ENCODE data around the gene DEFB119.

GRCh38 chr20:31425797-31426196, 35.4 kb upstream of the DEFB119 start:
- no peak for TF ChIP-seq CTCF (IDR thresholded peaks at IDR 0.05; ENCODE audit: poor library complexity)
- TF ChIP-seq EZH2 (IDR thresholded peaks at IDR 0.05; ENCODE audit: borderline replicate concordance) = no peak
